Measurements from ENCODE around the gene LHB. TPM values are rescaled to one million over a fixed set of nuclear protein-coding genes. Genes with fewer than 3 reads are reported as not detected.
A peak's percentile ranks its signal among the peaks of the same experiment; 100 is the strongest.

Gene LHB
- total RNA-seq, 1 experiment from 2014 or later: not detected

GRCh38 chr19:48970139-48970766 lies 46.6 kb downstream of the LHB start:
- no peaks in the 10 kb centered on the region for H3K27me3 ChIP-seq
- H3K4me3 ChIP-seq: no peak overlapping the region
- no peaks in the 10 kb centered on the region; the same call in 1 of the 2 replicates for H3K9me3 ChIP-seq
- no peak for DNase-seq
- H3K36me3 ChIP-seq: peaks cover 74% of the 10 kb centered on the region

- no peaks in the 10 kb centered on the region for H3K27me3 ChIP-seq
- no peak for DNase-seq
- H3K9me3 ChIP-seq: no peaks in the 10 kb centered on the region; the same call in 1 of the 2 replicates
- no peak overlapping the region for H3K4me3 ChIP-seq
- peaks cover 73% of the 10 kb centered on the region for H3K36me3 ChIP-seq
Observed at GRCh38 chr19:48969276-48970138, 47.4 kb downstream of the LHB start.

GRCh38 chr19:48968813-48969218 lies 48.1 kb downstream of the LHB start:
- no peak for DNase-seq
- Histone ChIP-seq H3K4me3 (no peak overlapping the region), H3K36me3 (peaks cover 66% of the 10 kb centered on the region), H3K27me3 (no peaks in the 10 kb centered on the region), H3K9me3 (no peaks in the 10 kb centered on the region; the same call in 1 of the 2 replicates)

GRCh38 chr19:48968179-48968661 lies 48.7 kb downstream of the LHB start:
- Histone ChIP-seq H3K27me3 (no peaks in the 10 kb centered on the region), H3K9me3 (no peaks in the 10 kb centered on the region; the same call in 1 of the 2 replicates), H3K36me3 (peaks cover 62% of the 10 kb centered on the region), H3K4me3 (no peak overlapping the region)
- no peak for DNase-seq

GRCh38 chr19:48967346-48968178 lies 49.3 kb downstream of the LHB start:
- Histone ChIP-seq H3K4me3 (peak overlapping the region; percentile 84; the same call in 1 of the 2 replicates), H3K36me3 (peaks cover 56% of the 10 kb centered on the region), H3K9me3 (no peaks in the 10 kb centered on the region; the same call in 1 of the 2 replicates), H3K27me3 (no peaks in the 10 kb centered on the region)
- no peak for DNase-seq

GRCh38 chr19:48966541-48967345 lies 50.1 kb downstream of the LHB start:
- Histone ChIP-seq H3K4me3 (peak overlapping the region; percentile 84), H3K27me3 (no peaks in the 10 kb centered on the region), H3K9me3 (no peaks in the 10 kb centered on the region; the same call in 1 of the 2 replicates), H3K36me3 (peaks cover 52% of the 10 kb centered on the region)
- no peak for DNase-seq

Other genes with a start within 250 kb of the LHB start
- 21.3 and 59.1 TPM in 2 replicates for gene BCAT2, start 206.1 kb downstream of the LHB start, total RNA-seq (2014; rRNA removed; shearing (Covaris generic); ENCODE audit: low replicate concordance)
- not detected in 2 replicates for gene HSD17B14, start 180.6 kb downstream of the LHB start, total RNA-seq (2014; rRNA removed; shearing (Covaris generic); ENCODE audit: low replicate concordance)
- 5.4 and 14.5 TPM in 2 replicates for gene PLEKHA4, start 148.5 kb downstream of the LHB start, total RNA-seq (2014; rRNA removed; shearing (Covaris generic); ENCODE audit: low replicate concordance)
- gene PPP1R15A, start 144.7 kb downstream of the LHB start, total RNA-seq (2014; rRNA removed; shearing (Covaris generic); ENCODE audit: low replicate concordance): 26.1 and 36.4 TPM in 2 replicates
- gene TULP2, start 118.3 kb downstream of the LHB start, total RNA-seq (2014; rRNA removed; shearing (Covaris generic); ENCODE audit: low replicate concordance): not detected in 2 replicates
- gene NUCB1, start 116.8 kb downstream of the LHB start, total RNA-seq (2014; rRNA removed; shearing (Covaris generic); ENCODE audit: low replicate concordance): 157 and 236 TPM in 2 replicates
- gene DHDH, start 83.4 kb downstream of the LHB start, total RNA-seq (2014; rRNA removed; shearing (Covaris generic); ENCODE audit: low replicate concordance): not detected in 2 replicates
- gene BAX, start 62.2 kb downstream of the LHB start, total RNA-seq (2014; rRNA removed; shearing (Covaris generic); ENCODE audit: low replicate concordance): 38.2 and 61.4 TPM in 2 replicates
- 880 and 1,766 TPM in 2 replicates for gene FTL, start 51.8 kb downstream of the LHB start, total RNA-seq (2014; rRNA removed; shearing (Covaris generic); ENCODE audit: low replicate concordance)
- gene GYS1, start 23.8 kb downstream of the LHB start, total RNA-seq (2014; rRNA removed; shearing (Covaris generic); ENCODE audit: low replicate concordance): 34.3 and 46.2 TPM in 2 replicates
- gene RUVBL2, start 23.2 kb downstream of the LHB start, total RNA-seq (2014; rRNA removed; shearing (Covaris generic); ENCODE audit: low replicate concordance): 386 and 644 TPM in 2 replicates
- gene CGB3, start 7.2 kb upstream of the LHB start, total RNA-seq (2014; rRNA removed; shearing (Covaris generic); ENCODE audit: low replicate concordance): not detected in 2 replicates
- gene CGB2, start 14.8 kb upstream of the LHB start, total RNA-seq (2014; rRNA removed; shearing (Covaris generic); ENCODE audit: low replicate concordance): not detected in 2 replicates
- gene CGB1, start 19.8 kb upstream of the LHB start, total RNA-seq (2014; rRNA removed; shearing (Covaris generic); ENCODE audit: low replicate concordance): not detected in 2 replicates
- gene CGB5, start 26.8 kb upstream of the LHB start, total RNA-seq (2014; rRNA removed; shearing (Covaris generic); ENCODE audit: low replicate concordance): not detected in 2 replicates
- gene CGB8, start 32.0 kb upstream of the LHB start, total RNA-seq (2014; rRNA removed; shearing (Covaris generic); ENCODE audit: low replicate concordance): not detected in 2 replicates
- gene CGB7, start 40.7 kb upstream of the LHB start, total RNA-seq (2014; rRNA removed; shearing (Covaris generic); ENCODE audit: low replicate concordance): not detected in 2 replicates
- not detected in 2 replicates for gene NTF4, start 47.7 kb upstream of the LHB start, total RNA-seq (2014; rRNA removed; shearing (Covaris generic); ENCODE audit: low replicate concordance)
- gene KCNA7, start 55.6 kb upstream of the LHB start, total RNA-seq (2014; rRNA removed; shearing (Covaris generic); ENCODE audit: low replicate concordance): not detected in 2 replicates
- gene SNRNP70, start 68.4 kb upstream of the LHB start, total RNA-seq (2014; rRNA removed; shearing (Covaris generic); ENCODE audit: low replicate concordance): 172 and 247 TPM in 2 replicates
- gene LIN7B, start 97.3 kb upstream of the LHB start, total RNA-seq (2014; rRNA removed; shearing (Covaris generic); ENCODE audit: low replicate concordance): 12.3 and 20.4 TPM in 2 replicates
- 3.7 and 4.6 TPM in 2 replicates for gene C19orf73, start 102.1 kb upstream of the LHB start, total RNA-seq (2014; rRNA removed; shearing (Covaris generic); ENCODE audit: low replicate concordance)
- 3.4 and 21.4 TPM in 2 replicates for gene PPFIA3, start 102.5 kb upstream of the LHB start, total RNA-seq (2014; rRNA removed; shearing (Covaris generic); ENCODE audit: low replicate concordance)
- not detected in 2 replicates for gene HRC, start 138.3 kb upstream of the LHB start, total RNA-seq (2014; rRNA removed; shearing (Covaris generic); ENCODE audit: low replicate concordance)
- gene TRPM4, start 140.7 kb upstream of the LHB start, total RNA-seq (2014; rRNA removed; shearing (Covaris generic); ENCODE audit: low replicate concordance): 7.9 and 8.4 TPM in 2 replicates